HG03575 (cell line): ENCODE results near the gene KCNJ12.

Experiments
- ATAC-seq: cut with Tn5 transposase; IDR thresholded peaks from one replicate; pipeline ENCODE4 v1.9.1; 2021; ENCODE audit not compliant: unreplicated experiment, insufficient number of reproducible peaks, low FRiP score; ENCODE audit errors: extremely low read depth

KCNJ12 gene

GRCh38 chr17:21361020-21361809, 14.9 kb upstream of the KCNJ12 start:
- ATAC-seq, result no peak

- no peak for ATAC-seq
These were observed 13.7 kb upstream of the KCNJ12 start for GRCh38 chr17:21362331-21362931.

GRCh38 chr17:21363776-21364642, 12.1 kb upstream of the KCNJ12 start:
- no peak for ATAC-seq

- no peak for ATAC-seq
These were observed 11.1 kb upstream of the KCNJ12 start for GRCh38 chr17:21365016-21365415.

- no peak for ATAC-seq
These were observed 7.5 kb upstream of the KCNJ12 start for GRCh38 chr17:21368545-21369246.

- ATAC-seq, result no peak
These were observed 6.8 kb upstream of the KCNJ12 start for GRCh38 chr17:21369395-21369794.

- no peak for ATAC-seq
These were observed 5.7 kb upstream of the KCNJ12 start for GRCh38 chr17:21370430-21370829.

GRCh38 chr17:21371511-21372081, 4.6 kb upstream of the KCNJ12 start:
- no peak for ATAC-seq

- ATAC-seq, result no peak
These were observed 3.8 kb upstream of the KCNJ12 start for GRCh38 chr17:21372256-21372954.

GRCh38 chr17:21373036-21373435, 3.1 kb upstream of the KCNJ12 start:
- ATAC-seq, result no peak

GRCh38 chr17:21373696-21374440, 2.3 kb upstream of the KCNJ12 start:
- no peak for ATAC-seq

GRCh38 chr17:21374441-21375161, 1.6 kb upstream of the KCNJ12 start:
- no peak for ATAC-seq

GRCh38 chr17:21375162-21375560, 996 bp upstream of the KCNJ12 start:
- ATAC-seq, result no peak

GRCh38 chr17:21375757-21376080, 438 bp upstream of the KCNJ12 start:
- no peak for ATAC-seq

- ATAC-seq, result no peak
These were observed 868 bp downstream of the KCNJ12 start for GRCh38 chr17:21376759-21377690.

GRCh38 chr17:21377705-21378396, 1.7 kb downstream of the KCNJ12 start:
- ATAC-seq, result no peak
